HepG2 (cell line): Measurements from ENCODE around the gene PFN1. TPM values are rescaled to one million over a fixed set of nuclear protein-coding genes. Genes with fewer than 3 reads are reported as not detected.
A peak's percentile ranks its signal among the peaks of the same experiment; 100 is the strongest.

ENCODE experiments used
- GTF3A ChIP-seq: sonication (generic); formaldehyde crosslinking; conservative IDR thresholded peaks from 2 replicates; pipeline ENCODE4 v1.4.0; 2020; ENCODE audit warnings: mild to moderate bottlenecking, missing genetic modification reagents
- JDP2 ChIP-seq: sonication (generic); formaldehyde crosslinking; IDR thresholded peaks from 2 replicates; pipeline ENCODE4 v1.8.1; 2022; ENCODE audit warnings: missing genetic modification reagents, borderline replicate concordance
- RFX1 ChIP-seq: fragments of 450-650 bp; IDR thresholded peaks from 2 replicates; pipeline ENCODE4 v1.6.1; 2017
- TP53 ChIP-seq: sonication (generic); formaldehyde crosslinking; conservative IDR thresholded peaks from 2 replicates; pipeline ENCODE4 v1.4.0; 2020; ENCODE audit warnings: missing genetic modification reagents
- ZNF446 ChIP-seq: sonication (generic); formaldehyde crosslinking; IDR thresholded peaks from 2 replicates; pipeline ENCODE4 v1.5.0; 2020; ENCODE audit warnings: mild to moderate bottlenecking, missing genetic modification reagents
- ZNF570 ChIP-seq: sonication (generic); formaldehyde crosslinking; IDR thresholded peaks from 2 replicates; pipeline ENCODE4 v1.4.0; 2020; ENCODE audit warnings: mild to moderate bottlenecking, missing genetic modification reagents, borderline replicate concordance
- ZNF598 ChIP-seq: sonication (generic); formaldehyde crosslinking; IDR thresholded peaks from 2 replicates; pipeline ENCODE4 v1.5.1; 2020; ENCODE audit warnings: mild to moderate bottlenecking, missing genetic modification reagents, borderline replicate concordance
- ZNF691 ChIP-seq: sonication (generic); formaldehyde crosslinking; IDR thresholded peaks from 2 replicates; pipeline ENCODE4 v1.4.0; 2020; ENCODE audit warnings: missing genetic modification reagents, low read depth, mild to moderate bottlenecking, borderline replicate concordance
- ZNF740 ChIP-seq: sonication (generic); formaldehyde crosslinking; IDR thresholded peaks from 2 replicates; pipeline ENCODE4 v1.4.0; 2020; ENCODE audit warnings: missing genetic modification reagents
- ZNF746 ChIP-seq: sonication (generic); formaldehyde crosslinking; IDR thresholded peaks from 2 replicates; pipeline ENCODE4 v1.8.0; 2022; ENCODE audit warnings: mild to moderate bottlenecking, missing genetic modification reagents
- polyA plus RNA-seq, 8 experiments: library from polyadenylated mRNA; depleted of rRNA in 3 of 8; stranded (reverse) in 7 of 8; unstranded in 1 of 8; fragments of >200 nt; fragmentation: Illumina TruSeq in 4 of 8; extraction: Trizol in 4 of 8; gene quantifications; 2 replicates each; pipeline versions ENCODE4 v1.2.1 to v1.2.3, GENCODE V29; 2011 to 2016; ENCODE audit warnings: low read depth in 4 of 8, missing spikeins in 1 of 8, mixed read lengths in 1 of 8; ENCODE audit not compliant: insufficient read depth in 1 of 8
- total RNA-seq, 5 experiments: library from RNA; depleted of rRNA; stranded (reverse); fragments of >200 nt; fragmentation: Illumina TruSeq; extraction: Trizol; gene quantifications; 2 replicates each; pipeline ENCODE4 v1.2.3, GENCODE V29; 2016; ENCODE audit warnings: low read depth in 1 of 5
- TF ChIP-seq, protein P1 (sequence below): sonication (generic); formaldehyde crosslinking; IDR thresholded peaks from 2 replicates; pipeline ENCODE4 v1.4.0; 2020; ENCODE audit warnings: mild to moderate bottlenecking, missing genetic modification reagents

Gene PFN1
- total and polyA plus RNA-seq, 2 of the 13 experiments (the other 11 are each of a cell fraction or from before 2014, with no cell fraction given) = 494 to 613 TPM

- TF ChIP-seq ZNF740 (CRISPR knock-in tag) (no peak), GTF3A (CRISPR knock-in tag) (no peak), ZNF691 (CRISPR knock-in tag) (no peak), JDP2 (CRISPR knock-in tag) (no peak), ZNF570 (CRISPR knock-in tag) (no peak), TP53 (CRISPR knock-in tag) (no peak), ZNF446 (no peak), ZNF598 (CRISPR knock-in tag) (no peak), RFX1 (no peak), ZNF746 (0 out of 2 replicates have a peak, but pooled peaks have one; percentile 54)
- TF ChIP-seq, protein P1, sequence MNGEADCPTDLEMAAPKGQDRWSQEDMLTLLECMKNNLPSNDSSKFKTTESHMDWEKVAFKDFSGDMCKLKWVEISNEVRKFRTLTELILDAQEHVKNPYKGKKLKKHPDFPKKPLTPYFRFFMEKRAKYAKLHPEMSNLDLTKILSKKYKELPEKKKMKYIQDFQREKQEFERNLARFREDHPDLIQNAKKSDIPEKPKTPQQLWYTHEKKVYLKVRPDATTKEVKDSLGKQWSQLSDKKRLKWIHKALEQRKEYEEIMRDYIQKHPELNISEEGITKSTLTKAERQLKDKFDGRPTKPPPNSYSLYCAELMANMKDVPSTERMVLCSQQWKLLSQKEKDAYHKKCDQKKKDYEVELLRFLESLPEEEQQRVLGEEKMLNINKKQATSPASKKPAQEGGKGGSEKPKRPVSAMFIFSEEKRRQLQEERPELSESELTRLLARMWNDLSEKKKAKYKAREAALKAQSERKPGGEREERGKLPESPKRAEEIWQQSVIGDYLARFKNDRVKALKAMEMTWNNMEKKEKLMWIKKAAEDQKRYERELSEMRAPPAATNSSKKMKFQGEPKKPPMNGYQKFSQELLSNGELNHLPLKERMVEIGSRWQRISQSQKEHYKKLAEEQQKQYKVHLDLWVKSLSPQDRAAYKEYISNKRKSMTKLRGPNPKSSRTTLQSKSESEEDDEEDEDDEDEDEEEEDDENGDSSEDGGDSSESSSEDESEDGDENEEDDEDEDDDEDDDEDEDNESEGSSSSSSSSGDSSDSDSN (CRISPR knock-in tag) = peak; percentile 5; the same call in 1 of the 2 replicates
These were observed 9.4 kb downstream of the PFN1 start (continued) for GRCh38 chr17:4938688-4939545.
